OCI-LY1 (cell line): ENCODE results near the gene ODAD4.
"Not testable (repeated sequence)": the region's sequence is repeated elsewhere in the genome, so short reads cannot be mapped to it uniquely, and the experiment has no call there.

Source experiments
- H2AFZ ChIP-seq: fragments of 200-600 bp; sonication (generic), shearing (Covaris generic); 2 replicates; pipeline ENCODE4 v1.6.0; 2014; ENCODE audit warnings: antibody characterized with exemption, mild to moderate bottlenecking, low read length
- H3F3A ChIP-seq: fragments of 200-600 bp; sonication (generic), shearing (Covaris generic); 2 replicates; pipeline ENCODE4 v1.6.0; 2014; ENCODE audit warnings: mild to moderate bottlenecking, antibody characterized with exemption, low read length, moderate library complexity; ENCODE audit not compliant: insufficient read depth
- H3K27ac ChIP-seq: fragments of 200-600 bp; sonication (generic); 2 replicates; pipeline ENCODE4 v1.5.1; 2014; ENCODE audit warnings: low read length, mixed run types, mild to moderate bottlenecking, low read depth; ENCODE audit not compliant: poor library complexity, severe bottlenecking
- H3K27me3 ChIP-seq: fragments of 200-600 bp; sonication (generic); 2 replicates; pipeline ENCODE4 v1.6.0; 2014; ENCODE audit warnings: antibody characterized with exemption, mild to moderate bottlenecking, low read length, moderate library complexity; ENCODE audit not compliant: insufficient read depth
- H3K36me3 ChIP-seq: fragments of 200-600 bp; sonication (generic); 2 replicates; pipeline ENCODE4 v1.6.1; 2014; ENCODE audit warnings: mild to moderate bottlenecking, antibody characterized with exemption, low read length, moderate library complexity, mixed read lengths; ENCODE audit not compliant: insufficient read depth
- H3K4me1 ChIP-seq: fragments of 200-600 bp; sonication (generic); 2 replicates; pipeline ENCODE4 v1.5.1; 2014; ENCODE audit warnings: mild to moderate bottlenecking, low read length, moderate library complexity; ENCODE audit not compliant: insufficient read depth, severe bottlenecking
- H3K4me2 ChIP-seq: fragments of 200-600 bp; sonication (generic), shearing (Covaris generic); 2 replicates; pipeline ENCODE4 v1.6.1; 2014; ENCODE audit warnings: low read length
- H3K4me3 ChIP-seq: fragments of 200-600 bp; sonication (generic); 2 replicates; pipeline ENCODE4 v1.5.1; 2014; ENCODE audit warnings: low read length, low read depth, mild to moderate bottlenecking, mixed read lengths; ENCODE audit not compliant: poor library complexity, severe bottlenecking
- H3K79me2 ChIP-seq: fragments of 200-600 bp; shearing (Covaris generic); 2 replicates; pipeline ENCODE4 v1.6.1; 2016; ENCODE audit warnings: mixed run types, low read length, mixed read lengths; ENCODE audit not compliant: insufficient read depth
- H3K9ac ChIP-seq: fragments of 200-600 bp; sonication (generic), shearing (Covaris generic); 2 replicates; pipeline ENCODE4 v1.6.1; 2014; ENCODE audit warnings: mild to moderate bottlenecking, low read length, mixed read lengths
- H3K9me2 ChIP-seq: fragments of 200-600 bp; sonication (generic), shearing (Covaris generic); 2 replicates; pipeline ENCODE4 v1.6.1; 2014; ENCODE audit warnings: low read depth, mild to moderate bottlenecking, low read length, mixed read lengths
- H3K9me3 ChIP-seq: fragments of 200-600 bp; shearing (Covaris generic); 2 replicates; pipeline ENCODE4 v1.6.1; 2014; ENCODE audit warnings: low read length, mixed read lengths
- H4K20me1 ChIP-seq: fragments of 200-600 bp; sonication (generic), shearing (Covaris generic); 2 replicates; pipeline ENCODE4 v1.6.0; 2016; ENCODE audit warnings: mild to moderate bottlenecking, low read length; ENCODE audit not compliant: insufficient read depth
- CTCF ChIP-seq: fragments of 200-600 bp; sonication (generic), shearing (Covaris generic); IDR thresholded peaks from 2 replicates; pipeline ENCODE4 v1.5.1; 2017; ENCODE audit warnings: mild to moderate bottlenecking, antibody characterized with exemption, low read length, moderate library complexity, mixed read lengths
- EZH2 ChIP-seq: fragments of 200-600 bp; sonication (generic), shearing (Covaris generic); IDR thresholded peaks from 2 replicates; pipeline ENCODE4 v1.8.0; 2017; ENCODE audit warnings: borderline replicate concordance, mixed run types, mild to moderate bottlenecking, antibody characterized with exemption, low read length, moderate library complexity, mixed read lengths

Gene ODAD4

GRCh38 chr17:41928693-41929251, 1.6 kb upstream of the ODAD4 start:
- Histone ChIP-seq H3K36me3 (no peaks in the 10 kb centered on the region), H3K4me1 (peaks cover 21% of the 10 kb centered on the region), H3K9me2 (no peaks in the 10 kb centered on the region), H3K9me3 (no peaks in the 10 kb centered on the region), H3K27ac (peak overlapping the region; percentile 22), H3K79me2 (0 out of 2 replicates have a peak, but pooled peaks cover 3% of the 10 kb centered on the region), H4K20me1 (no peaks in the 10 kb centered on the region), H3K27me3 (no peaks in the 10 kb centered on the region), H3K4me3 (peak overlapping the region; percentile 66), H3K9ac (peak overlapping the region; percentile 71; the same call in 1 of the 2 replicates), H3F3A (no peaks in the 10 kb centered on the region), H2AFZ (no peak overlapping the region), H3K4me2 (peak overlapping the region; percentile 78)
- no peak for TF ChIP-seq EZH2
- TF ChIP-seq CTCF: no peak

- peak overlapping the region; percentile 66 for H3K4me3 ChIP-seq
- peaks cover 21% of the 10 kb centered on the region for H3K4me1 ChIP-seq
- peak overlapping the region; percentile 32; the same call in 1 of the 2 replicates for H3K9ac ChIP-seq
- not testable (repeated sequence) for H2AFZ ChIP-seq, H3K9me2 ChIP-seq, H3K9me3 ChIP-seq, H3K79me2 ChIP-seq, H3K27me3 ChIP-seq, H4K20me1 ChIP-seq, H3K27ac ChIP-seq, H3K36me3 ChIP-seq, H3F3A ChIP-seq
- peak overlapping the region; percentile 78 for H3K4me2 ChIP-seq
Observed at GRCh38 chr17:41930833-41931156, 378 bp downstream of the ODAD4 start.

GRCh38 chr17:41931715-41932114, 1.3 kb downstream of the ODAD4 start:
- H3K27me3 ChIP-seq, H3K4me3 ChIP-seq, H3F3A ChIP-seq, H3K27ac ChIP-seq, H4K20me1 ChIP-seq, H3K36me3 ChIP-seq, H3K9ac ChIP-seq, H3K9me2 ChIP-seq, H3K9me3 ChIP-seq, H3K4me2 ChIP-seq, H2AFZ ChIP-seq, H3K79me2 ChIP-seq: not testable (repeated sequence)
- H3K4me1 ChIP-seq: peaks cover 17% of the 10 kb centered on the region

- Histone ChIP-seq H4K20me1 (no peaks in the 10 kb centered on the region), H3K4me1 (peaks cover 20% of the 10 kb centered on the region), H2AFZ (no peak overlapping the region), H3K9me3 (no peaks in the 10 kb centered on the region), H3F3A (no peaks in the 10 kb centered on the region), H3K9me2 (no peaks in the 10 kb centered on the region), H3K4me3 (no peak overlapping the region), H3K4me2 (no peak overlapping the region), H3K9ac (no peak overlapping the region), H3K27ac (no peak overlapping the region), H3K36me3 (no peaks in the 10 kb centered on the region; the same call in 1 of the 2 replicates), H3K27me3 (no peaks in the 10 kb centered on the region), H3K79me2 (0 out of 2 replicates have a peak, but pooled peaks cover 3% of the 10 kb centered on the region)
- no peak for TF ChIP-seq EZH2
- TF ChIP-seq CTCF: no peak
Observed at GRCh38 chr17:41932816-41933389, 2.5 kb downstream of the ODAD4 start.
